ENCODE results near the gene KIF13A.

- TF ChIP-seq, protein P1, sequence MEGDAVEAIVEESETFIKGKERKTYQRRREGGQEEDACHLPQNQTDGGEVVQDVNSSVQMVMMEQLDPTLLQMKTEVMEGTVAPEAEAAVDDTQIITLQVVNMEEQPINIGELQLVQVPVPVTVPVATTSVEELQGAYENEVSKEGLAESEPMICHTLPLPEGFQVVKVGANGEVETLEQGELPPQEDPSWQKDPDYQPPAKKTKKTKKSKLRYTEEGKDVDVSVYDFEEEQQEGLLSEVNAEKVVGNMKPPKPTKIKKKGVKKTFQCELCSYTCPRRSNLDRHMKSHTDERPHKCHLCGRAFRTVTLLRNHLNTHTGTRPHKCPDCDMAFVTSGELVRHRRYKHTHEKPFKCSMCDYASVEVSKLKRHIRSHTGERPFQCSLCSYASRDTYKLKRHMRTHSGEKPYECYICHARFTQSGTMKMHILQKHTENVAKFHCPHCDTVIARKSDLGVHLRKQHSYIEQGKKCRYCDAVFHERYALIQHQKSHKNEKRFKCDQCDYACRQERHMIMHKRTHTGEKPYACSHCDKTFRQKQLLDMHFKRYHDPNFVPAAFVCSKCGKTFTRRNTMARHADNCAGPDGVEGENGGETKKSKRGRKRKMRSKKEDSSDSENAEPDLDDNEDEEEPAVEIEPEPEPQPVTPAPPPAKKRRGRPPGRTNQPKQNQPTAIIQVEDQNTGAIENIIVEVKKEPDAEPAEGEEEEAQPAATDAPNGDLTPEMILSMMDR (IDR thresholded peaks at IDR 0.05) = no peak
- TF ChIP-seq POLR2A (IDR thresholded peaks at IDR 0.05) = no peak
These were observed 38.3 kb downstream of the KIF13A start for GRCh38 chr6:17949168-17949567.
